Measurements from ENCODE around the gene GHRHR.

DNA sequence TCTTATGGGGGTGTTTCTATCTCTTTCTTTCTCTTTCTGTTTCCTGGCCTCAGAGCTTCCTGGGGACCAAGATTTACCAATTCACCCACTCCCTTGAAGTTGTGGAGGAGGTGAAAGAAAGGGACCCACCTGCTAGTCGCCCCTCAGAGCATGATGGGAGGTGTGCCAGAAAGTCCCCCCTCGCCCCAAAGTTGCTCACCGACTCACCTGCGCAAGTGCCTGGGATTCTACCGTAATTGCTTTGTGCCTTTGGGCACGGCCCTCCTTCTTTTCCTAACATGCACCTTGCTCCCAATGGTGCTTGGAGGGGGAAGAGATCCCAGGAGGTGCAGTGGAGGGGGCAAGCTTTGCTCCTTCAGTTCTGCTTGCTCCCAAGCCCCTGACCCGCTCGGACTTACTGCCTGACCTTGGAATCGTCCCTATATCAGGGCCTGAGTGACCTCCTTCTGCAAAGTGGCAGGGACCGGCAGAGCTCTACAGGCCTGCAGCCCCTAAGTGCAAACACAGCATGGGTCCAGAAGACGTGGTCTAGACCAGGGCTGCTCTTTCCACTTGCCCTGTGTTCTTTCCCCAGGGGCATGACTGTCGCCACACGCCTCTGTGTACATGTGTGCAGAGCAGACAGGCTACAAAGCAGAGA, 39.9 kb upstream of the GHRHR start:
- TF ChIP-seq CTCF (IDR thresholded peaks at IDR 0.05; ENCODE audit: low read length) (no peak), EZH2phosphoT487 (IDR thresholded peaks at IDR 0.05; ENCODE audit: low read length) (no peak), EZH2 (optimal IDR thresholded peaks at IDR 0.05; ENCODE audit: low read depth, low read length) (no peak)
